Measurements from ENCODE around the gene PTPRN2.

DNA sequence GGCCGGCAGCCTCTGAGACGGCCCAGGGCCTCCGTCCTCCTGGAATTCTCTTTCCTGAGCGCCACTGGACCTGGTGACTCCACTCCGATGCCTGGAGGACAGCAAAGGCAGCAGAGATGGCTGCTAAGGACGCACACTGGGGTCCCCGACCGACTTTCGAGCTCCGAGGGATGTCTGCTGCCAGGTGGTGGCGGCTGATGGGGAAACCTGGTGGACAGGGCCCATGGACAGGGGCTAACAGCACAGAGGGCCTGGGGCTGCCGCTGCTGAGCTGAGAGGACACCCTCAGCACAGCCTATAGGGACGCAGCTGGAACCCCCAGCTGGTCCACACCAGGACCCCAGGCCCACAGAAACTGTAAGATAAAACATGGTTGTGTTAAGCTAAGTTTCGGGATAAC, 884.5 kb downstream of the PTPRN2 start:
- TF ChIP-seq, protein P1, sequence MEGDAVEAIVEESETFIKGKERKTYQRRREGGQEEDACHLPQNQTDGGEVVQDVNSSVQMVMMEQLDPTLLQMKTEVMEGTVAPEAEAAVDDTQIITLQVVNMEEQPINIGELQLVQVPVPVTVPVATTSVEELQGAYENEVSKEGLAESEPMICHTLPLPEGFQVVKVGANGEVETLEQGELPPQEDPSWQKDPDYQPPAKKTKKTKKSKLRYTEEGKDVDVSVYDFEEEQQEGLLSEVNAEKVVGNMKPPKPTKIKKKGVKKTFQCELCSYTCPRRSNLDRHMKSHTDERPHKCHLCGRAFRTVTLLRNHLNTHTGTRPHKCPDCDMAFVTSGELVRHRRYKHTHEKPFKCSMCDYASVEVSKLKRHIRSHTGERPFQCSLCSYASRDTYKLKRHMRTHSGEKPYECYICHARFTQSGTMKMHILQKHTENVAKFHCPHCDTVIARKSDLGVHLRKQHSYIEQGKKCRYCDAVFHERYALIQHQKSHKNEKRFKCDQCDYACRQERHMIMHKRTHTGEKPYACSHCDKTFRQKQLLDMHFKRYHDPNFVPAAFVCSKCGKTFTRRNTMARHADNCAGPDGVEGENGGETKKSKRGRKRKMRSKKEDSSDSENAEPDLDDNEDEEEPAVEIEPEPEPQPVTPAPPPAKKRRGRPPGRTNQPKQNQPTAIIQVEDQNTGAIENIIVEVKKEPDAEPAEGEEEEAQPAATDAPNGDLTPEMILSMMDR (conservative IDR thresholded peaks at IDR 0.05; ENCODE audit: low read depth, low read length) = no peak
- TF ChIP-seq EZH2 (IDR thresholded peaks at IDR 0.05; ENCODE audit: borderline replicate concordance, low read depth, low read length, poor library complexity, severe bottlenecking) = no peak

Measured in A673 (cell line).